ENCODE measurements around the gene SLC6A18.

Gene SLC6A18

GRCh38 chr5:1249366-1250280 is 24.4 kb downstream of the SLC6A18 start:
- FAIRE-seq (no peak), DNase-seq (ENCODE audit: insufficient read length, low spot score) (no peak)
- no peak for TF ChIP-seq POLR2A (IDR thresholded peaks at IDR 0.05; ENCODE audit: low read depth, low read length)

DNA sequence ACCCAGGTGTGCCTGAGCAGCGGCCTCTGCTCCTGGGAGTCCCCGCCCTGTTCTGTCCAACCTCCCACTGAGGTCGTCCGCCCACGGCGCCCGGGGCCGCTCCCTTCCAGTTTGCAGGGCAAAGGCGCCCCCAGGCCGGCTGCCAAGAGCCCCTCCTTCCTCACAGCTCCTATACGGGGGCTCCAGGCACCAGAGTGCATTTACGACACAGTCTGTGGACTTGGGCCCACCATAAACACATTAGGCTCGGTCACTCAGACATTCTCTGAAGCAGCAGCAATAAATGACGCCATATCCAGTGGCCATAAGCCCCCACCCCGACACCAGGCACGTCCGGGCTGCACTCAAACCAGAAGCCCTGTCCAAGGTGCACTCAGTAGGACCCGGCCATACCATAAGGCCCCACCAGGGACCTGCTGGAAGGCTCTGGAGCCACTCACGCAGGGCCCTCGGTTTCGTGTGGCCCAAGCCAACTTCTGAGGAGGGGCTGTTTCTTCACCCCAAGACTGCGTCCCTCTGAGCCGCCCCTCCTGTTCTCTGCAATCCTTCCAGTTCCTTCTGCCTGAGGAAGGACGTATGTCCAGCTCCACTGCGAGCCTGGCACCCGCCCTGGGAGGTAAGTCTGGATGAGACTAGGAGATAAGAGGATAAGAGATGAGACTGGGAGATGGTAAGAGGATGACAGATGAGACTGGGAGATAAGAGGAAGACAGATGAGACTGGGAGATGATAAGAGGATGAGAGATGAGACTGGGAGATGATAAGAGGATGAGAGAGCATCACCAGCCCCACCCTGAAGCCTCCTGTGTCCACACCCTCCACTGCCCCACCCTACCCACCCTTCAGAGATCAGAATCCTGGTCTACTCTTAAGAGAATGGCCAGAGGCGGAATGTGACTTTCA is 26.7 kb downstream of the SLC6A18 start:
- TF ChIP-seq POLR2A (IDR thresholded peaks at IDR 0.05; ENCODE audit: low read depth, low read length), result no peak
- DNase-seq (ENCODE audit: insufficient read length, low spot score) (no peak), FAIRE-seq (no peak)

GRCh38 chr5:1252681-1253080 is 27.5 kb downstream of the SLC6A18 start:
- FAIRE-seq (no peak), DNase-seq (ENCODE audit: insufficient read length, low spot score) (no peak)
- no peak for TF ChIP-seq POLR2A (IDR thresholded peaks at IDR 0.05; ENCODE audit: low read depth, low read length)

DNA sequence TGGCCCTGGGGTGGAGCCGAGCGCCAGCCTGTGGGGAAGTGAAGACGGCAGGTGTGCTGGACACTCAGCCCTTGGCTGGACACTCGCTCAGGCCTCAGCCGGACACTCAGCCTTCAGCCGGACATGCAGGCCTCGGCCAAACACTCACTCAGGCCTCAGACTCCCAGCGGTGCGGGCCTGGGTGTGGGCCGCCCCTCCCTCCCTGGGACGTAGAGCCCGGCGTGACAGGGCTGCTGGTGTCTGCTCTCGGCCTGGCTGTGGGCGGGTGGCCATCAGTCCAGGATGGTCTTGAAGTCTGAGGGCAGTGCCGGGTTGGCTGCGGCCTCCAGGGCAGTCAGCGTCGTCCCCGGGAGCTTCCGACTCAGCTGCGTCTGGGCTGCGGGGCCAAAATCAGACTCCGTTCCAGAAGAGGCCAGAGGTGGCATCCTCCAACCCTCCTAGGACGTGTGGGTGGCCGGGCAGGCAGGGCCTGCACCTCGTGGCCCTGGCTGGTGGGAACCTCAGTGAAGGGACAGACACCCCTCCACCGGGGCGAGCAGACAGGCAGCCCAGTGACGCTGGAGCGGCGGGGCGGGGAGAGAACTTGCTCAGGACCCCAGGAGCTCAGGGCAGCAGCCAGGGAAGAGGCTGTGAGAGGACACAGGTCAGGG is 28.4 kb downstream of the SLC6A18 start:
- no peak for FAIRE-seq
- TF ChIP-seq POLR2A (IDR thresholded peaks at IDR 0.05; ENCODE audit: low read depth, low read length), result no peak

GRCh38 chr5:1254196-1254595 is 29.0 kb downstream of the SLC6A18 start:
- DNase-seq (ENCODE audit: insufficient read length, low spot score) (no peak), FAIRE-seq (no peak)
- TF ChIP-seq POLR2A (IDR thresholded peaks at IDR 0.05; ENCODE audit: low read depth, low read length), result no peak

More for the DNA sequence above, 28.4 kb downstream of the SLC6A18 start:
- no peak for DNase-seq (ENCODE audit: insufficient read length, low spot score)

- no peak for TF ChIP-seq POLR2A (IDR thresholded peaks at IDR 0.05; ENCODE audit: low read depth, low read length)
- DNase-seq (ENCODE audit: insufficient read length, low spot score) (no peak), FAIRE-seq (no peak)
Observed at GRCh38 chr5:1255081-1255561, 29.9 kb downstream of the SLC6A18 start.

- TF ChIP-seq POLR2A (IDR thresholded peaks at IDR 0.05; ENCODE audit: low read depth, low read length), result no peak
- no peak for FAIRE-seq
- DNase-seq (ENCODE audit: insufficient read length, low spot score), result no peak
Observed at GRCh38 chr5:1256776-1257175, 31.6 kb downstream of the SLC6A18 start.

- FAIRE-seq (no peak), DNase-seq (ENCODE audit: insufficient read length, low spot score) (no peak)
- TF ChIP-seq POLR2A (IDR thresholded peaks at IDR 0.05; ENCODE audit: low read depth, low read length), result no peak
Observed at GRCh38 chr5:1257363-1257762, 32.2 kb downstream of the SLC6A18 start.

GRCh38 chr5:1257841-1258240 is 32.7 kb downstream of the SLC6A18 start:
- FAIRE-seq (no peak), DNase-seq (ENCODE audit: insufficient read length, low spot score) (no peak)
- no peak for TF ChIP-seq POLR2A (IDR thresholded peaks at IDR 0.05; ENCODE audit: low read depth, low read length)

GRCh38 chr5:1259806-1260480 is 34.8 kb downstream of the SLC6A18 start:
- TF ChIP-seq POLR2A (IDR thresholded peaks at IDR 0.05; ENCODE audit: low read depth, low read length), result no peak
- DNase-seq (ENCODE audit: insufficient read length, low spot score) (no peak), FAIRE-seq (no peak)

DNA sequence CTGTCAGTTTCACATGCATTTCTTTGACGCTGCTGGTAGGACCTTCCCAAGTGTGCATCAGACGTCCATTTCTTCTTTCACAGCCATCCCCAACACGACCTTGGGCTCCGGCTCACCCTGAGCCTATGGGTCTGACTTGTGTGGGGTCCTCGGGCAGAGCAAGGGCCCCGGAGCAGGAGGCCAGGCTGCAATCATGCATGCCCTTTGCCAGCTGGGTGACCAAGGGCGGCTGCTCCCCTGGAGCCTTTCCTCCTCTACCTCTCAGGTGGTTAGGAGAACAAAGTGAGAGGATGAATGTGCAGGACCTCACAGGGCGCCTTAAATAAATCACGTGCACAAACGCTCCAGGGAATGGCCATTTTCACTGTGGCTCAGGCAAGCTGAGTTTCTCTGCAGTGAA is 36.5 kb downstream of the SLC6A18 start:
- no peak for FAIRE-seq
- TF ChIP-seq POLR2A (IDR thresholded peaks at IDR 0.05; ENCODE audit: low read depth, low read length), result no peak
- DNase-seq (ENCODE audit: insufficient read length, low spot score), result no peak

DNA sequence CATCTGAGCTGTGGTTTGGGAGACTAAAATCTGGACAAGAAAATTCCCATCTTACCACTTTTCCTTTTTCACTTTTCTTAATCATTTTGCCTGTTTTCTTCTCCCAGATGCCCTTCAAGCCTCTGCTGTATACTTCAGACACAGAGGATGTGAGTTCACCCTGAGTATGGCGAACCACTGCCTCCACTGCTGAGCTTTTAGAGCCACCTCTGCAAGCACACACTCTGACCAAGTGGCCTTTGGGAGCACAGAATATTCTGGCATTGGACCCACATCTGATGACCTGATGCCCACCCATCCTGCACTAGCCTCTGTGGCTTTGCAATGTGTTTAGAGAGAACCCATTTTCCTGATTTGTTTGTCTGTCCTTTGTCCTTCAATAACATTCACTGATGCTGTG is 37.2 kb downstream of the SLC6A18 start:
- TF ChIP-seq POLR2A (IDR thresholded peaks at IDR 0.05; ENCODE audit: low read depth, low read length), result no peak
- FAIRE-seq, result no peak
- DNase-seq (ENCODE audit: insufficient read length, low spot score), result no peak

- FAIRE-seq, result no peak
- DNase-seq (ENCODE audit: insufficient read length, low spot score), result no peak
- TF ChIP-seq POLR2A (IDR thresholded peaks at IDR 0.05; ENCODE audit: low read depth, low read length), result no peak
Observed at GRCh38 chr5:1264211-1264610, 39.0 kb downstream of the SLC6A18 start.
